Measurements from ENCODE around the gene TAS2R43.
"Not testable (repeated sequence)": the region's sequence is repeated elsewhere in the genome, so short reads cannot be mapped to it uniquely, and the experiment has no call there.

Gene TAS2R43

GRCh38 chr12:11130382-11130781 lies 38.3 kb upstream of the TAS2R43 start:
- DNase-seq (ENCODE audit: extremely low read depth, insufficient read length): no peak
- Histone ChIP-seq H3K4me3 (replicated peaks; ENCODE audit: low read depth, low read length) (no peak overlapping the region), H3K27me3 (replicated peaks; ENCODE audit: control insufficient read depth, insufficient read depth, low read length) (no peaks in the 10 kb centered on the region), H3K36me3 (ENCODE audit: control insufficient read depth, insufficient read depth, low read length) (peaks cover 1% of the 10 kb centered on the region)
- TF ChIP-seq CTCF (IDR thresholded peaks at IDR 0.05; ENCODE audit: insufficient read depth, low read length, poor library complexity, severe bottlenecking): no peak

- H3K27me3 ChIP-seq (replicated peaks; ENCODE audit: control insufficient read depth, insufficient read depth, low read length); H3K4me3 ChIP-seq (replicated peaks; ENCODE audit: low read depth, low read length); H3K36me3 ChIP-seq (ENCODE audit: control insufficient read depth, insufficient read depth, low read length); DNase-seq (ENCODE audit: extremely low read depth, insufficient read length): not testable (repeated sequence)
Measured at GRCh38 chr12:11114130-11114529, 22.0 kb upstream of the TAS2R43 start.

- not testable (repeated sequence) for H3K27me3 ChIP-seq (replicated peaks; ENCODE audit: control insufficient read depth, insufficient read depth, low read length); H3K36me3 ChIP-seq (ENCODE audit: control insufficient read depth, insufficient read depth, low read length); DNase-seq (ENCODE audit: extremely low read depth, insufficient read length); H3K4me3 ChIP-seq (replicated peaks; ENCODE audit: low read depth, low read length)
Measured at GRCh38 chr12:11111213-11111612, 19.1 kb upstream of the TAS2R43 start.

- peaks cover 2% of the 10 kb centered on the region; the same call in 1 of the 2 replicates for H3K36me3 ChIP-seq (ENCODE audit: control insufficient read depth, insufficient read depth, low read length)
- no peak for DNase-seq (ENCODE audit: extremely low read depth, insufficient read length)
- H3K4me3 ChIP-seq (replicated peaks; ENCODE audit: low read depth, low read length): no peak overlapping the region
- no peaks in the 10 kb centered on the region for H3K27me3 ChIP-seq (replicated peaks; ENCODE audit: control insufficient read depth, insufficient read depth, low read length)
- no peak for TF ChIP-seq CTCF (IDR thresholded peaks at IDR 0.05; ENCODE audit: insufficient read depth, low read length, poor library complexity, severe bottlenecking)
Measured at GRCh38 chr12:11108862-11109261, 16.7 kb upstream of the TAS2R43 start.

- no peaks in the 10 kb centered on the region for H3K27me3 ChIP-seq (replicated peaks; ENCODE audit: control insufficient read depth, insufficient read depth, low read length)
Measured at GRCh38 chr12:11107719-11108118, 15.6 kb upstream of the TAS2R43 start.

GRCh38 chr12:11106288-11106687 lies 14.2 kb upstream of the TAS2R43 start:
- TF ChIP-seq CTCF (IDR thresholded peaks at IDR 0.05; ENCODE audit: insufficient read depth, low read length, poor library complexity, severe bottlenecking): no peak
- no peak for DNase-seq (ENCODE audit: extremely low read depth, insufficient read length)
- Histone ChIP-seq H3K27me3 (replicated peaks; ENCODE audit: control insufficient read depth, insufficient read depth, low read length) (no peaks in the 10 kb centered on the region), H3K4me3 (replicated peaks; ENCODE audit: low read depth, low read length) (no peak overlapping the region), H3K36me3 (ENCODE audit: control insufficient read depth, insufficient read depth, low read length) (peaks cover 2% of the 10 kb centered on the region; the same call in 1 of the 2 replicates)

More at GRCh38 chr12:11107719-11108118, 15.6 kb upstream of the TAS2R43 start:
- Histone ChIP-seq H3K4me3 (replicated peaks; ENCODE audit: low read depth, low read length) (no peak overlapping the region), H3K36me3 (ENCODE audit: control insufficient read depth, insufficient read depth, low read length) (peaks cover 2% of the 10 kb centered on the region; the same call in 1 of the 2 replicates)
- TF ChIP-seq CTCF (IDR thresholded peaks at IDR 0.05; ENCODE audit: insufficient read depth, low read length, poor library complexity, severe bottlenecking): no peak
- no peak for DNase-seq (ENCODE audit: extremely low read depth, insufficient read length)

GRCh38 chr12:11105546-11105945 lies 13.4 kb upstream of the TAS2R43 start:
- Histone ChIP-seq H3K36me3 (ENCODE audit: control insufficient read depth, insufficient read depth, low read length) (peaks cover 2% of the 10 kb centered on the region; the same call in 1 of the 2 replicates), H3K4me3 (replicated peaks; ENCODE audit: low read depth, low read length) (no peak overlapping the region), H3K27me3 (replicated peaks; ENCODE audit: control insufficient read depth, insufficient read depth, low read length) (no peaks in the 10 kb centered on the region)
- no peak for TF ChIP-seq CTCF (IDR thresholded peaks at IDR 0.05; ENCODE audit: insufficient read depth, low read length, poor library complexity, severe bottlenecking)
- no peak for DNase-seq (ENCODE audit: extremely low read depth, insufficient read length)

- H3K27me3 ChIP-seq (replicated peaks; ENCODE audit: control insufficient read depth, insufficient read depth, low read length); H3K4me3 ChIP-seq (replicated peaks; ENCODE audit: low read depth, low read length); DNase-seq (ENCODE audit: extremely low read depth, insufficient read length); H3K36me3 ChIP-seq (ENCODE audit: control insufficient read depth, insufficient read depth, low read length): not testable (repeated sequence)
Measured at GRCh38 chr12:11094910-11095309, 2.8 kb upstream of the TAS2R43 start.

All from GM06990 (cell line).